ENCODE measurements around the gene ATOSB.
"Not testable (repeated sequence)": the region's sequence is repeated elsewhere in the genome, so short reads cannot be mapped to it uniquely, and the experiment has no call there.

ATOSB gene, protein sequence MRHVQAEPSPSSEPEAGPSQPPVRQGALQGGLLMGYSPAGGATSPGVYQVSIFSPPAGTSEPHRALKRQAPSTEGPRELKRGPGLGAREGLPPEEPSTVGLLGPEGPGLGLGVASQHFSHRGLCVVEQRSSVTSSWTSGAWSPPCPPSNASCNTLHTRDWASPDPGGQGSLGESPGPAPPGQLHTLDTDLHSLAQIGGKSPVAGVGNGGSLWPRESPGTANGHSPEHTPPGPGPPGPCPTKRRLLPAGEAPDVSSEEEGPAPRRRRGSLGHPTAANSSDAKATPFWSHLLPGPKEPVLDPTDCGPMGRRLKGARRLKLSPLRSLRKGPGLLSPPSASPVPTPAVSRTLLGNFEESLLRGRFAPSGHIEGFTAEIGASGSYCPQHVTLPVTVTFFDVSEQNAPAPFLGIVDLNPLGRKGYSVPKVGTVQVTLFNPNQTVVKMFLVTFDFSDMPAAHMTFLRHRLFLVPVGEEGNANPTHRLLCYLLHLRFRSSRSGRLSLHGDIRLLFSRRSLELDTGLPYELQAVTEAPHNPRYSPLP

GRCh38 chr9:35115680-35116538 is at the start of gene ATOSB:
ATOSB (minus strand) TSS chr9:35115862; CDS start chr9:35108274, 7,588 bp downstream.
- Histone ChIP-seq H3K36me3 (ENCODE audit: control insufficient read depth, insufficient read depth, low read length) (no peaks in the 10 kb centered on the region), H3K9ac (ENCODE audit: low read length) (peak within 1 kb of the TSS; percentile 54), H3K4me1 (ENCODE audit: control insufficient read depth, insufficient read depth, low read length) (peaks cover 26% of the 10 kb centered on the region), H3K4me3 (ENCODE audit: low read length) (peak within 1 kb of the TSS; percentile 91), H3K27ac (ENCODE audit: low read depth, low read length) (peak within 1 kb of the TSS; percentile 85), H3K27me3 (ENCODE audit: control insufficient read depth, insufficient read depth, low read length) (no peaks in the 10 kb centered on the region)

- Histone ChIP-seq H3K4me3 (ENCODE audit: low read length) (no peak overlapping the region), H3K4me1 (ENCODE audit: control insufficient read depth, insufficient read depth, low read length) (no peaks in the 10 kb centered on the region), H3K27me3 (ENCODE audit: control insufficient read depth, insufficient read depth, low read length) (no peaks in the 10 kb centered on the region), H3K27ac (ENCODE audit: low read depth, low read length) (no peak overlapping the region), H3K36me3 (ENCODE audit: control insufficient read depth, insufficient read depth, low read length) (no peaks in the 10 kb centered on the region), H3K9ac (ENCODE audit: low read length) (no peak overlapping the region)
Observed at GRCh38 chr9:35164711-35165110, 49.0 kb upstream of the ATOSB start.

GRCh38 chr9:35163413-35163812 is 47.8 kb upstream of the ATOSB start:
- Histone ChIP-seq H3K9ac (ENCODE audit: low read length) (no peak overlapping the region), H3K27me3 (ENCODE audit: control insufficient read depth, insufficient read depth, low read length) (no peaks in the 10 kb centered on the region), H3K27ac (ENCODE audit: low read depth, low read length) (no peak overlapping the region), H3K36me3 (ENCODE audit: control insufficient read depth, insufficient read depth, low read length) (no peaks in the 10 kb centered on the region), H3K4me1 (ENCODE audit: control insufficient read depth, insufficient read depth, low read length) (no peaks in the 10 kb centered on the region), H3K4me3 (ENCODE audit: low read length) (no peak overlapping the region)

GRCh38 chr9:35162605-35163315 is 47.1 kb upstream of the ATOSB start:
- H3K36me3 ChIP-seq (ENCODE audit: control insufficient read depth, insufficient read depth, low read length): no peaks in the 10 kb centered on the region
- peak overlapping the region; percentile 93 for H3K27ac ChIP-seq (ENCODE audit: low read depth, low read length)
- peak overlapping the region; percentile 16 for H3K9ac ChIP-seq (ENCODE audit: low read length)
- no peaks in the 10 kb centered on the region for H3K4me1 ChIP-seq (ENCODE audit: control insufficient read depth, insufficient read depth, low read length)
- H3K4me3 ChIP-seq (ENCODE audit: low read length): peak overlapping the region; percentile 84
- no peaks in the 10 kb centered on the region for H3K27me3 ChIP-seq (ENCODE audit: control insufficient read depth, insufficient read depth, low read length)

GRCh38 chr9:35161713-35162604 is 46.3 kb upstream of the ATOSB start, which contains the start of gene UNC13B:
UNC13B (plus strand) TSS chr9:35162009; CDS start chr9:35162284, 275 bp downstream.
- H3K27ac ChIP-seq (ENCODE audit: low read depth, low read length): peak within 1 kb of the TSS; percentile 93
- H3K4me1 ChIP-seq (ENCODE audit: control insufficient read depth, insufficient read depth, low read length): no peaks in the 10 kb centered on the region
- H3K9ac ChIP-seq (ENCODE audit: low read length): peak within 1 kb of the TSS; percentile 16
- H3K27me3 ChIP-seq (ENCODE audit: control insufficient read depth, insufficient read depth, low read length): no peaks in the 10 kb centered on the region
- peak within 1 kb of the TSS; percentile 84 for H3K4me3 ChIP-seq (ENCODE audit: low read length)
- H3K36me3 ChIP-seq (ENCODE audit: control insufficient read depth, insufficient read depth, low read length): no peaks in the 10 kb centered on the region

DNA sequence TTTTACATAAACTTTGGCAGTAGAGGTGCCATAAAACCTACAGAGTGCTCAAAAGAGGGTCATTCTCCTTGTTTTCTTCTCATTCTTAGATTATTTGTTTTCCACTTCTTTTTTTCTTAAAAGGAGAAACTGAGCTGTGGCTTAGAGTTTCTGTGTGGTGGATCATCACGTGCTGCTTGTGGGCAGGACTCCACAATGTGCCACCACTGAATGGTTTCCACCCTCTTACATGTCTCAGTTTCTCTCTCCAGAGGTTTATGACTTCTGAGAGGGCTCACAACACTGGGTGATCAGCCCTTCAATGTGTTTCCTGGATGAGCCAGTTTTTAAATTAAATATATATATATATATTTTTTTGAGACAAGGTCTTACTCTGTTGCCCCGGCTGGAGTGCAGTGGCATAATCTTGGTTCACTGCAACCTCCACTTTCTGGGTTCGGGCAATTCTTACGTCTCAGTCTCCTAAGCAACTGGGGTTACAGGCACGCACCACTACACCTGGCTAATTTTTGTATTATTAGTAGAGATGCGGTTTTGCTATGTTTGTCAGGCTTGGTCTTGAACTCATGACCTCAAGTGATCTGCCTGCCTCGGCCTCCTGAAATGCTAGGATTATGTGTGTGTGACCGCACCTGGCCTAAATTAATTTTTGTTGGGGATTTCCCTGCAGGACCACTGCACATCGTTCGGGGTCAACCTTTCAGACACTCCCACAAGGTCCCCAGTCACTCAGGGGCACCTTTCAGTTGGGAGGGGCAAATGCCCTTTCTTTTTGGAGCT is 43.0 kb upstream of the ATOSB start:
- Histone ChIP-seq H3K27ac (ENCODE audit: low read depth, low read length) (no peak overlapping the region), H3K9ac (ENCODE audit: low read length) (no peak overlapping the region)

DNA sequence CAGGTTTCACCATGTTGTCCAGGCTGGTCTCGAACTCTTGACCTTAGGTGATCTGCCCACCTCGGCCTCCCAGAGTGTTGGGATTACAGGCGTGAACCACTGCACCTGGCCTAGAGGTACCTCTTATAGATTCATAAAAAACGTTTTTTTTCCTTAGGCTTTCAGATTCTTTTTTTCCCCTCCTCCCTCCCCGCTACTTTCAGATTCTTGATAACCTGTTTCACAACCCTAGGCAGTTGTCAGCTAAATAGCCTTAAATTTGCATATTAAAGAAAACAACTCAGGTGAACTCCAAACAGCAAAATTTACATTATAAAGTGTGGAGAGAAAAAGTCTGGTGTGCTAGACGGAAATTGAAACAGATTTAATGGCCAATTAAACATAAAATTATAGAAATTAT is 42.2 kb upstream of the ATOSB start:
- H3K27me3 ChIP-seq (ENCODE audit: control insufficient read depth, insufficient read depth, low read length); H3K4me1 ChIP-seq (ENCODE audit: control insufficient read depth, insufficient read depth, low read length); H3K27ac ChIP-seq (ENCODE audit: low read depth, low read length); H3K4me3 ChIP-seq (ENCODE audit: low read length); H3K9ac ChIP-seq (ENCODE audit: low read length); H3K36me3 ChIP-seq (ENCODE audit: control insufficient read depth, insufficient read depth, low read length): not testable (repeated sequence)

More for the DNA sequence above, 43.0 kb upstream of the ATOSB start:
- H3K36me3 ChIP-seq (ENCODE audit: control insufficient read depth, insufficient read depth, low read length): no peaks in the 10 kb centered on the region
- no peaks in the 10 kb centered on the region for H3K27me3 ChIP-seq (ENCODE audit: control insufficient read depth, insufficient read depth, low read length)
- no peak overlapping the region for H3K4me3 ChIP-seq (ENCODE audit: low read length)
- H3K4me1 ChIP-seq (ENCODE audit: control insufficient read depth, insufficient read depth, low read length): no peaks in the 10 kb centered on the region

- Histone ChIP-seq H3K27me3 (ENCODE audit: control insufficient read depth, insufficient read depth, low read length) (no peaks in the 10 kb centered on the region), H3K36me3 (ENCODE audit: control insufficient read depth, insufficient read depth, low read length) (no peaks in the 10 kb centered on the region), H3K4me3 (ENCODE audit: low read length) (no peak overlapping the region), H3K27ac (ENCODE audit: low read depth, low read length) (no peak overlapping the region), H3K4me1 (ENCODE audit: control insufficient read depth, insufficient read depth, low read length) (no peaks in the 10 kb centered on the region), H3K9ac (ENCODE audit: low read length) (no peak overlapping the region)
Observed at GRCh38 chr9:35156781-35157180, 41.1 kb upstream of the ATOSB start.

DNA sequence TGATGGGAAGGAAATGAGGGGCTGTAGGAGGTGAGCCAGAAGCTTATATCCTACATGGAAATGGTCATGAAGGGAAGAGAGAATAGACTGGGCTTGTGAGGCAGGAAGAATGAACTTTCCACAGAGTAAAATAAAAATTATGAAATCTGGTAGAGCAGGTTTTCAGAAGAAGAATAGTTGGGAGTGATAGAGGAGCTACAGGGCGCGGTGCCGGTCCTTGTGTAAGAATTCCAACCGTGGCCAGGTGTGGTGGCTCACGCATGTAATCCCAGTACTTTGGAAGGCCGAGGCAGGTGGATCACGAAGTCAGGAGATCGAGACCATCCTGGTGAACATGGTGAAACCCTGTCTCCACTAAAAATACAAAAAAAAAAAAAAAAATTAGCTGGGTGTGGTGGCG is 37.3 kb upstream of the ATOSB start:
- Histone ChIP-seq H3K27ac (ENCODE audit: low read depth, low read length) (no peak overlapping the region), H3K9ac (ENCODE audit: low read length) (no peak overlapping the region)

DNA sequence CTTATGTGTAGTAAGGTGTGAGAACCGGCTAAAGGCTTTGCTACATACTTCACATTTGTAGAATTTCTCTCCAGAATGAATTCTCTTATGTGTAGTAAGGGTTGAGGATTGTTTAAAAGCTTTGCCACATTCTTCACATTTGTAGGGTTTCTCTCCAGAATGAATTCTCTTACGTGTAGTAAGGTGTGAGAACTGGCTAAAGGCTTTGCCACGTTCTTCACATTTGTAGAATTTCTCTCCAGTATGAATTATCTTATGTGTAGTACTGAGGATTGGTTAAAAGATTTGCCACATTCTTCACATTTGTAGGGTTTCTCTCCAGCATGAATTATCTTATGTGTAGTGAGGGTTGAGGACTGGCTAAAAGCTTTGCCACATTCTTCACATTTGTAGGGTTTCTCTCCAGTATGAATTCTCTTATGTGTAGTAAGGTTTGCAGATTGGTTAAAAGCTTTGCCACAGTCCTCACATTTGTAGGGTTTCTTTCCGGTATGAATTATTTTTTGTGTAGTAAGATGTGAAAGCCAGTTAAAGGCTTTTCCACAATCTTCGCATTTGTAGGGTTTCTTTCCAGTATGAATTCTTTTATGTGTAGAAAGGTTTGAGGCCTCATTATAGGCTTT is 32.4 kb upstream of the ATOSB start:
- not testable (repeated sequence) for H3K27me3 ChIP-seq (ENCODE audit: control insufficient read depth, insufficient read depth, low read length); H3K27ac ChIP-seq (ENCODE audit: low read depth, low read length); H3K36me3 ChIP-seq (ENCODE audit: control insufficient read depth, insufficient read depth, low read length); H3K4me1 ChIP-seq (ENCODE audit: control insufficient read depth, insufficient read depth, low read length); H3K4me3 ChIP-seq (ENCODE audit: low read length); H3K9ac ChIP-seq (ENCODE audit: low read length)

More for the DNA sequence above, 37.3 kb upstream of the ATOSB start:
- H3K4me3 ChIP-seq (ENCODE audit: low read length): no peak overlapping the region
- no peaks in the 10 kb centered on the region for H3K4me1 ChIP-seq (ENCODE audit: control insufficient read depth, insufficient read depth, low read length)
- no peaks in the 10 kb centered on the region for H3K36me3 ChIP-seq (ENCODE audit: control insufficient read depth, insufficient read depth, low read length)
- H3K27me3 ChIP-seq (ENCODE audit: control insufficient read depth, insufficient read depth, low read length): no peaks in the 10 kb centered on the region
